ENCODE results near the gene HHAT. TPM values are rescaled to one million over a fixed set of nuclear protein-coding genes. Genes with fewer than 3 reads are reported as not detected.

HHAT gene
- total RNA-seq, 2 donors from 2014 or later, result 1.6 to 2.0 TPM

DNA sequence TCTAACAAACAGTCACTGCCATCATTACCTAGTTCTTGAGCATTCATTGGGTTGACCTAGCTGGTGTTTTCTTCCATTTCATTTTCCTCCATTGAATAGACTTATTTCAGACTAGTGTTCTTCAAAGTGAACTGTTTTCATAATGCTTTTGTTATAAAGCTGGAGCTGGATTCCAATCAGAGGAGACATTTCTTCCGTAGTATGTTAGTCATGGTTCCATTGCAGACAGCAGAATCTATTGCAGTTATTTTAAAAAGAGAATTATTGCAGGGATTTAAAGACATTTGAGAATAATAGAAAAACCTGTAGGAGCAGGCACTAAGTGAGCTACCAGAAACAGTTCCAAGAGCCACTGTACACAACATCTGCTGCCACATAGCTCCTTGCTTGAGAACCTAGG is 50.0 kb downstream of the HHAT start:
- Histone ChIP-seq H3K36me3 (no peaks in the 10 kb centered on the region), H3K4me1 (peaks cover 0 to 8% of the 10 kb centered on the region in 2 donors), H3K27me3 (no peaks in the 10 kb centered on the region), H3K4me3 (no peak overlapping the region), H3K9me3 (no peaks in the 10 kb centered on the region), H3K27ac (no peak overlapping the region)
- no peak for DNase-seq (ENCODE audit: low spot score)
- TF ChIP-seq, protein P1, sequence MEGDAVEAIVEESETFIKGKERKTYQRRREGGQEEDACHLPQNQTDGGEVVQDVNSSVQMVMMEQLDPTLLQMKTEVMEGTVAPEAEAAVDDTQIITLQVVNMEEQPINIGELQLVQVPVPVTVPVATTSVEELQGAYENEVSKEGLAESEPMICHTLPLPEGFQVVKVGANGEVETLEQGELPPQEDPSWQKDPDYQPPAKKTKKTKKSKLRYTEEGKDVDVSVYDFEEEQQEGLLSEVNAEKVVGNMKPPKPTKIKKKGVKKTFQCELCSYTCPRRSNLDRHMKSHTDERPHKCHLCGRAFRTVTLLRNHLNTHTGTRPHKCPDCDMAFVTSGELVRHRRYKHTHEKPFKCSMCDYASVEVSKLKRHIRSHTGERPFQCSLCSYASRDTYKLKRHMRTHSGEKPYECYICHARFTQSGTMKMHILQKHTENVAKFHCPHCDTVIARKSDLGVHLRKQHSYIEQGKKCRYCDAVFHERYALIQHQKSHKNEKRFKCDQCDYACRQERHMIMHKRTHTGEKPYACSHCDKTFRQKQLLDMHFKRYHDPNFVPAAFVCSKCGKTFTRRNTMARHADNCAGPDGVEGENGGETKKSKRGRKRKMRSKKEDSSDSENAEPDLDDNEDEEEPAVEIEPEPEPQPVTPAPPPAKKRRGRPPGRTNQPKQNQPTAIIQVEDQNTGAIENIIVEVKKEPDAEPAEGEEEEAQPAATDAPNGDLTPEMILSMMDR (IDR thresholded peaks at IDR 0.05), result no peak

DNA sequence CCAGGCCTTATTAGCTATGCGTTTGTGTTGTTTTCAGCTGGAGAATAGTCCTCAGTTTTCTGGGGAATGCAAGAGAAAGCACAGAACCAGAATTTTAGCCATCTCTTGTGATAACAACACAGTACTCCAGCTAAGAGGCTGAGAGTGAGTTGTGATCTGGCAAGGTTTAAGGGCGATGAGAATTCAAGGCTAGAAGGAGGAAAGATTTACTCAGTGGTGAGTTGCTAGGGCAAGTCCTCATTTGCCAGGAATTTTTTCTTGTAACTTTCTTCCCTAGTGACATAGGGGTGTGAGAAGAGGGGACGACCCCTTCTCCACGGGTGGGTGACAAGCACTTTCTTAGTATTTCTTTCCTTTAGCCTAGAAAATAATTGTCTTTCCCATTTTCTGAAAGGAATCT is 53.2 kb downstream of the HHAT start:
- H3K9me3 ChIP-seq, result no peaks in the 10 kb centered on the region
- no peaks in the 10 kb centered on the region for H3K27me3 ChIP-seq
- no peak overlapping the region for H3K27ac ChIP-seq
- TF ChIP-seq, protein P1 (IDR thresholded peaks at IDR 0.05), result no peak
- H3K36me3 ChIP-seq, result no peaks in the 10 kb centered on the region
- no peak overlapping the region for H3K4me3 ChIP-seq
- no peak for DNase-seq (ENCODE audit: low spot score)
- H3K4me1 ChIP-seq, result peaks cover 0 to 8% of the 10 kb centered on the region in 2 donors

DNA sequence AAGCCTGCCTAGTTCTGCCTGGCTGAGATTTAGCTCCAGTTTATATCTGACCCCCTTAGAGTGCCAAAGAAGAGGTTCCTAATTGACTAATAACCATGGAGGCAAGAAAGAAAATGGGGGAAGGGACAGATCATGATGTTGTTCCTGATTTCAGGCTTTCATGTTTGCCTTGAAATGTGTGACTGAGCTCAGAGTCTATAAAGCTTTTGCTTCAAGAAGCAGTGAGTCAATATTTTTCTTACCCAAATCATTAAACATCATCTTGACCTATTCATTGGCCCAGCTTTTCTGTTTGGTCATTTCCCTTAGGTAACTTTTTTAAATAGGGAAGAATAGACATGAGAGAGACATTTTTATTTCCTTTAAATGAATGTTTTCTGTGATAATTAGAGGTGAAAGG is 55.9 kb downstream of the HHAT start:
- H3K4me1 ChIP-seq, result peaks cover 0 to 8% of the 10 kb centered on the region in 2 donors
- H3K4me3 ChIP-seq, result no peak overlapping the region
- DNase-seq (ENCODE audit: low spot score), result no peak
- H3K27me3 ChIP-seq, result no peaks in the 10 kb centered on the region
- H3K9me3 ChIP-seq, result no peaks in the 10 kb centered on the region
- H3K27ac ChIP-seq, result no peak overlapping the region
- H3K36me3 ChIP-seq, result no peaks in the 10 kb centered on the region
- TF ChIP-seq, protein P1 (IDR thresholded peaks at IDR 0.05), result no peak

DNA sequence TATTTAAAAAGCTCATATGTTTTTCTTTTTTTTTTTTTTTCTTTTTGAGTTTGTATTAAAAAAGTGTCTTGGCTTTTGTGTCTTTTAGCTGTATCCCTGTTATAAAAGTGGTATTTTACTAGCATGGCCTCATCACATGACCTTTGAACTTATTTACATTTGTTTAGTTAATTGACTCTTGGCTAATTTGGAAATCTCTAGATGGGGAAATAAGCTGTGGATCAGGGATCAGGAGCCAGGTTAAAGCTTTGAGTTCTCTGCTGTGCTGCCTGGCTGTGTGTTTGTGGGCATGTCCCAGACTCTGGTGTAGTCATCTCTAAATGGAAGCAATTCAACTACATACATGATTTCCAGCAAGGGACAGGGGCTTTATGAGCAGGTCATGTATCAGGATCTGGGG is 56.5 kb downstream of the HHAT start:
- no peaks in the 10 kb centered on the region for H3K27me3 ChIP-seq
- H3K4me1 ChIP-seq, result peaks cover 0 to 8% of the 10 kb centered on the region in 2 donors
- no peak overlapping the region for H3K4me3 ChIP-seq
- no peak for DNase-seq (ENCODE audit: low spot score)
- no peak overlapping the region for H3K27ac ChIP-seq
- no peaks in the 10 kb centered on the region for H3K36me3 ChIP-seq
- TF ChIP-seq, protein P1 (IDR thresholded peaks at IDR 0.05), result no peak
- no peaks in the 10 kb centered on the region for H3K9me3 ChIP-seq

DNA sequence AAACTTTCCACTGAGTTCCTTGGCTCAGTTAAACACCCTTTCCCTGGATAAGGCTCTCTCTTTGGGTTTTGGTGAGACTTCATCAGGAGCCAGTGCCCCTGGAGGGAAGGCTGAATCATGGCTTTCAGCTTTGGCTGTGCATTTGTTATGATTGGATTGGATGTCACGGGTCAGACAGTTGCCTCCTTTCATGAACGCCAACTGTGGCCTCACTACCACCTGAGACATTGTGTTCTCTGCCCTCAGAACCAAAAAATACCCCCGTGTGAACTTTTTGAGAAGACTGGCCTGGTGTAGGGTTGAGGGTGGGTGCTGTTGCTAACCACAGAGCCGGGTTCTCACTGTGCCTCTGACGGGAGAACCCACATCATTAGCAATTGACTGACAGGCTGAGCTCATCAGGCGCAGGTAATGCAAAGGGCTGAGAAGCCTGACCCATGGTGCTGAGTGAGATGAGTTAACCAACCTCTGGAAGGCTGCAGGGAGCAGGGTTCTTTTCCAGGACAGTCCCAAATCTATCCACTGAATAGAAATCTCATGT is 65.6 kb downstream of the HHAT start:
- peaks cover 0 to 8% of the 10 kb centered on the region in 2 donors for H3K4me1 ChIP-seq
- TF ChIP-seq, protein P1 (IDR thresholded peaks at IDR 0.05), result no peak
- no peaks in the 10 kb centered on the region for H3K27me3 ChIP-seq
- no peak overlapping the region for H3K4me3 ChIP-seq
- peak overlapping the region; percentile 36 to 66 for H3K27ac ChIP-seq
- peak; percentile 73 for DNase-seq (ENCODE audit: low spot score)
- H3K9me3 ChIP-seq, result no peaks in the 10 kb centered on the region
- H3K36me3 ChIP-seq, result no peaks in the 10 kb centered on the region

DNA sequence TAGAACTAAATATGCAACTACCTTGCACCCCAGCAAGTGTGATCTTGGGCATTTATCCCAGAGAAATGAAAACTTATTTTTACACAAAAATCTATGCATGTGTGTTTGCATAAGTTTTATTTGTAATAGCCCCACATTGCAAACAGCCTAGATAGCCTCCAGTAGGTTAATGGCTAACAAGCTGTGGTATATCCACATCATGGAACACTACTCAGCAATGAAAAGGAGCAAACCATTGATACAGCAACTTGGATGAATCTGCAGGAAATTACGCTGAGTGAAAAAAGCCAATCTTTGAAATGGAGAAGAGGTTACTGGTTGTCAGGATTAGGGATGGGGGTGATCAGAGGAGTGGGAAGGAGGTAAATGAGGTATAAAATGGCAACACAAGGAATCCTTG is 67.8 kb downstream of the HHAT start:
- TF ChIP-seq, protein P1 (IDR thresholded peaks at IDR 0.05), result no peak
- peaks cover 0 to 8% of the 10 kb centered on the region in 2 donors for H3K4me1 ChIP-seq
- H3K27me3 ChIP-seq, result no peaks in the 10 kb centered on the region
- H3K36me3 ChIP-seq, result no peaks in the 10 kb centered on the region
- DNase-seq (ENCODE audit: low spot score), result no peak
- H3K9me3 ChIP-seq, result no peaks in the 10 kb centered on the region
- H3K27ac ChIP-seq, result no peak overlapping the region
- H3K4me3 ChIP-seq, result no peak overlapping the region

All from right atrium auricular region (tissue), 2 donors.